ENCODE data around the gene GMPPA. TPM values are rescaled to one million over a fixed set of nuclear protein-coding genes. Genes with fewer than 3 reads are reported as not detected.

GMPPA gene
- total RNA-seq, 1 experiment from 2014 or later = 32.0 TPM

DNA sequence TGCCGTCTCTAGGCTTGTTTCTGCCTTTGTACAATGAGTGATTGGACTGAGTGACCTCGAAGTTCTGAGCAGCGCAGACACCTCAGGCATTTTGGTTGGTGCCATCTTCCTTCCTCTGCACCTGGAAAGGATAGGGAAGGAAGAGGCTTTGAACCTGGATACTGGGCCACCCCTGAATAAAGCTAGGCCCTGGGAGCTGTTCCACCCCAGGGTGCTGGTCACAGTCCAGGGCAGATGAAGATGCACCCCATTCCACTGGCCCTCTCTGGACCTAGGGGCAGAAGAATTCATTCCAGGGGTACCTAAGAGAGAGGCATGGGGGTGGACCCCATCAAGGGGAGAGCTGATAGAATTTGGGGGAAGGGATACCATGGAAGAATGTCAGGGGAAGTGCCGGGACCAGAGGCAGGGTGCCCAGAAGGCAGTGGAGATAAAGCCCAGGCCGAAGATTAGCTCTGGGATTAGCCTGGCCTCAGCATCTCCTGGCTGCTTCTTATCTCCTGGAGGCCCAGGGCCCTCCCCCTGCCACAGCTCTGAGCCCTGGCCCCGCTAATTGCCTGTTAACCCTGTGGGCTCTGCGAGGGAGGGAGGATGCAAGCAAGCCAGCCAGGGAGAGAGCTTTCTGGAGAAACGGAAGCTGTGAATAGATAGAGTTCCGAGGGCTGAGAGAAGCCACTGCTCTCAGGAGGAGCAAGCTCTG, 27.0 kb downstream of the GMPPA start:
- no peak overlapping the region for H4K91ac ChIP-seq (ENCODE audit: insufficient read length, low read depth, low read length)
- H3K9me3 ChIP-seq (ENCODE audit: control insufficient read depth, low read depth, low read length) = no peaks in the 10 kb centered on the region
- no peak overlapping the region for H3K4ac ChIP-seq (ENCODE audit: low read depth, low read length)
- H4K5ac ChIP-seq (ENCODE audit: insufficient read length, low read depth, low read length) = no peak overlapping the region
- no peak overlapping the region for H2AK5ac ChIP-seq (ENCODE audit: insufficient read length, low read length)
- no peak overlapping the region for H2BK15ac ChIP-seq (ENCODE audit: low read depth, low read length)
- WGBS (ENCODE audit: extremely low coverage, insufficient read length, low lambda C conversion rate) = no CpG with 5 or more reads among the region's 9 CpGs
- H2BK5ac ChIP-seq (ENCODE audit: insufficient read length, low read length) = no peak overlapping the region
- H2BK120ac ChIP-seq (ENCODE audit: low read depth, low read length, poor library complexity, severe bottlenecking) = no peak overlapping the region
- H3K9ac ChIP-seq (ENCODE audit: extremely low read depth, insufficient read length, low read length) = no peak overlapping the region
- no peak overlapping the region for H3K27ac ChIP-seq (ENCODE audit: insufficient read length, low read depth, low read length)
- no peak overlapping the region for H3K23ac ChIP-seq (ENCODE audit: insufficient read length, low read depth, low read length)
- H3T11ph ChIP-seq (ENCODE audit: low read length) = no peak overlapping the region
- no peak overlapping the region for H3K4me2 ChIP-seq (ENCODE audit: insufficient read depth, insufficient read length, low read length)
- peaks cover 7% of the 10 kb centered on the region for H3K23me2 ChIP-seq (ENCODE audit: insufficient read length, low read depth, low read length, poor library complexity, severe bottlenecking)
- H3K9me3 Mint-ChIP-seq = no peaks in the 10 kb centered on the region; a peak in 1 of 5 replicates
- H3K4me1 Mint-ChIP-seq = peaks cover 52 to 64% of the 10 kb centered on the region in 2 experiments
- no peak overlapping the region for H2BK12ac ChIP-seq (ENCODE audit: insufficient read length, low read depth, low read length)
- H3K79me1 ChIP-seq (ENCODE audit: insufficient read depth, low read depth, low read length, poor library complexity, severe bottlenecking) = no peaks in the 10 kb centered on the region
- TF ChIP-seq, protein P1, sequence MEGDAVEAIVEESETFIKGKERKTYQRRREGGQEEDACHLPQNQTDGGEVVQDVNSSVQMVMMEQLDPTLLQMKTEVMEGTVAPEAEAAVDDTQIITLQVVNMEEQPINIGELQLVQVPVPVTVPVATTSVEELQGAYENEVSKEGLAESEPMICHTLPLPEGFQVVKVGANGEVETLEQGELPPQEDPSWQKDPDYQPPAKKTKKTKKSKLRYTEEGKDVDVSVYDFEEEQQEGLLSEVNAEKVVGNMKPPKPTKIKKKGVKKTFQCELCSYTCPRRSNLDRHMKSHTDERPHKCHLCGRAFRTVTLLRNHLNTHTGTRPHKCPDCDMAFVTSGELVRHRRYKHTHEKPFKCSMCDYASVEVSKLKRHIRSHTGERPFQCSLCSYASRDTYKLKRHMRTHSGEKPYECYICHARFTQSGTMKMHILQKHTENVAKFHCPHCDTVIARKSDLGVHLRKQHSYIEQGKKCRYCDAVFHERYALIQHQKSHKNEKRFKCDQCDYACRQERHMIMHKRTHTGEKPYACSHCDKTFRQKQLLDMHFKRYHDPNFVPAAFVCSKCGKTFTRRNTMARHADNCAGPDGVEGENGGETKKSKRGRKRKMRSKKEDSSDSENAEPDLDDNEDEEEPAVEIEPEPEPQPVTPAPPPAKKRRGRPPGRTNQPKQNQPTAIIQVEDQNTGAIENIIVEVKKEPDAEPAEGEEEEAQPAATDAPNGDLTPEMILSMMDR (conservative IDR thresholded peaks at IDR 0.05) = no peak
- no peaks in the 10 kb centered on the region for H3K36me3 Mint-ChIP-seq (ENCODE audit: insufficient read depth in 1 of 3, low read depth in 3 of 3)
- peak overlapping the region in 1 of 2 experiments; percentile 11; a peak in 1 of 5 replicates for H3K4me3 Mint-ChIP-seq
- H3K4me1 ChIP-seq (ENCODE audit: insufficient read depth, low read length) = peaks cover 3% of the 10 kb centered on the region; the same call in 1 of the 2 replicates
- peaks cover 58% of the 10 kb centered on the region for H3K27me3 Mint-ChIP-seq (ENCODE audit: low read depth)
- H2BK20ac ChIP-seq (ENCODE audit: low read depth, low read length, poor library complexity, severe bottlenecking) = no peak overlapping the region
- H3K14ac ChIP-seq (ENCODE audit: insufficient read depth, low read length) = no peak overlapping the region
- H3K27ac Mint-ChIP-seq = no peak overlapping the region; a peak in 1 of 7 replicates
- no peak for DNase-seq
- no peak overlapping the region for H4K8ac ChIP-seq (replicated peaks; ENCODE audit: insufficient read length, low read depth, low read length)
- H3K27me3 ChIP-seq (ENCODE audit: insufficient read depth, low read length) = no peaks in the 10 kb centered on the region; the same call in 1 of the 2 replicates
- no peaks in the 10 kb centered on the region for H4K20me1 ChIP-seq (ENCODE audit: control insufficient read depth, insufficient read depth, insufficient read length)
- H3K56ac ChIP-seq (ENCODE audit: insufficient read length, low read depth, low read length) = no peak overlapping the region
- no peak overlapping the region for H2AFZ ChIP-seq (ENCODE audit: low read length)
- H3K79me2 ChIP-seq (ENCODE audit: insufficient read depth, low read length) = no peaks in the 10 kb centered on the region
- no peak overlapping the region for H3K18ac ChIP-seq (ENCODE audit: insufficient read length, low read depth, low read length)
